Measurements from ENCODE around the gene AFMID.

DNA sequence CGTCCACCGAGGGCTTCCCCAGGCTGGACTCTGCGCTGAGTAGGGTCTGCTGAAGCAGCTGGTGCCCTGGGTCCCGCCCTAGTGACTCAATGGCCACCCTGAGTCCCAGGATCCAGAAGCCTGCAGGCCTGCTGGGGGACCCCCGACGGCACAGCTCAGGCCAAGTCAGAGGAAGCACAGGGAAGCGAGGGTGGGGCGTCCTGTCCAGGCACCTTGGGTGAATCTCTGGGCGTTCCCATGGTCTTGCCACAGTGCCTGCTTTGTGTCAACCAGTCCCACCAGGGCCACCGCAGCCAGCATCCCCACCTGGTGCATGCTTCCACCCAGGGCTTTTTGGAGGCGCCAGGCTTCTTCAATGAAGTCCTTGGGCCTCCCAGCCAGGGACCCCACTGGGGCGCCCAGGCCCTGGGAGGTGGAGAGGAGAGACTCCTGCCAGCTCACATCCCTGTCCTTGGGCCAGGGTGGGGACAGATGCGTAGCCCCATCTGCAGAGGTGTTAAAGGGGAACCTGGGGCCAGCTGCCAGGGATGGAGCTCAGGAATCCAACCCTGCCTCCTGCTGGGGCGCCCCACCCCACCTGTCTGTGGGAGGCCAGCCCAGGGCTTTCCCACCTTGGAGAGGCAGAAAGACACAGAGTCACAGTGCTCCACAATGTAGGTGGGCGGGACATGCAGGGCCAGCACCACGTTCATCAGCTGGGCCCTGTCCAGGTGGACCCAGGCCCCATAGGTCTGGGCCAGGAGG, 62.1 kb downstream of the AFMID start:
- TF ChIP-seq, protein P1, sequence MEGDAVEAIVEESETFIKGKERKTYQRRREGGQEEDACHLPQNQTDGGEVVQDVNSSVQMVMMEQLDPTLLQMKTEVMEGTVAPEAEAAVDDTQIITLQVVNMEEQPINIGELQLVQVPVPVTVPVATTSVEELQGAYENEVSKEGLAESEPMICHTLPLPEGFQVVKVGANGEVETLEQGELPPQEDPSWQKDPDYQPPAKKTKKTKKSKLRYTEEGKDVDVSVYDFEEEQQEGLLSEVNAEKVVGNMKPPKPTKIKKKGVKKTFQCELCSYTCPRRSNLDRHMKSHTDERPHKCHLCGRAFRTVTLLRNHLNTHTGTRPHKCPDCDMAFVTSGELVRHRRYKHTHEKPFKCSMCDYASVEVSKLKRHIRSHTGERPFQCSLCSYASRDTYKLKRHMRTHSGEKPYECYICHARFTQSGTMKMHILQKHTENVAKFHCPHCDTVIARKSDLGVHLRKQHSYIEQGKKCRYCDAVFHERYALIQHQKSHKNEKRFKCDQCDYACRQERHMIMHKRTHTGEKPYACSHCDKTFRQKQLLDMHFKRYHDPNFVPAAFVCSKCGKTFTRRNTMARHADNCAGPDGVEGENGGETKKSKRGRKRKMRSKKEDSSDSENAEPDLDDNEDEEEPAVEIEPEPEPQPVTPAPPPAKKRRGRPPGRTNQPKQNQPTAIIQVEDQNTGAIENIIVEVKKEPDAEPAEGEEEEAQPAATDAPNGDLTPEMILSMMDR (IDR thresholded peaks at IDR 0.05; ENCODE audit: insufficient read depth, low read length, poor library complexity, severe bottlenecking) = no peak
- TF ChIP-seq EZH2phosphoT487 (conservative IDR thresholded peaks at IDR 0.05; ENCODE audit: low read length) = no peak
